ENCODE data around the gene CELF4.

Gene CELF4

GRCh38 chr18:37544713-37545112, 20.9 kb downstream of the CELF4 start:
- no peak for DNase-seq (ENCODE audit: low read depth)
- H3K4me3 ChIP-seq (ENCODE audit: low read length), result no peak overlapping the region
- TF ChIP-seq CTCF (conservative IDR thresholded peaks at IDR 0.05; ENCODE audit: low read length), result no peak

GRCh38 chr18:37544217-37544616, 21.4 kb downstream of the CELF4 start:
- no peak overlapping the region for H3K4me3 ChIP-seq (ENCODE audit: low read length)
- no peak for TF ChIP-seq CTCF (conservative IDR thresholded peaks at IDR 0.05; ENCODE audit: low read length)
- no peak for DNase-seq (ENCODE audit: low read depth)

GRCh38 chr18:37543321-37543720, 22.3 kb downstream of the CELF4 start:
- no peak for TF ChIP-seq CTCF (conservative IDR thresholded peaks at IDR 0.05; ENCODE audit: low read length)
- no peak for DNase-seq (ENCODE audit: low read depth)
- H3K4me3 ChIP-seq (ENCODE audit: low read length), result no peak overlapping the region

GRCh38 chr18:37541517-37541916, 24.1 kb downstream of the CELF4 start:
- H3K4me3 ChIP-seq (ENCODE audit: low read length), result no peak overlapping the region
- DNase-seq (ENCODE audit: low read depth), result no peak
- no peak for TF ChIP-seq CTCF (conservative IDR thresholded peaks at IDR 0.05; ENCODE audit: low read length)

- no peak overlapping the region for H3K4me3 ChIP-seq (ENCODE audit: low read length)
- no peak for TF ChIP-seq CTCF (conservative IDR thresholded peaks at IDR 0.05; ENCODE audit: low read length)
- DNase-seq (ENCODE audit: low read depth), result no peak
Observed at GRCh38 chr18:37540424-37541138, 25.0 kb downstream of the CELF4 start.

GRCh38 chr18:37539236-37539635, 26.4 kb downstream of the CELF4 start:
- DNase-seq (ENCODE audit: low read depth), result no peak
- TF ChIP-seq CTCF (conservative IDR thresholded peaks at IDR 0.05; ENCODE audit: low read length), result no peak
- no peak overlapping the region for H3K4me3 ChIP-seq (ENCODE audit: low read length)

GRCh38 chr18:37538526-37539205, 26.9 kb downstream of the CELF4 start:
- H3K4me3 ChIP-seq (ENCODE audit: low read length), result no peak overlapping the region
- no peak for TF ChIP-seq CTCF (conservative IDR thresholded peaks at IDR 0.05; ENCODE audit: low read length)
- DNase-seq (ENCODE audit: low read depth), result no peak

All from AG10803 (cell line).